ENCODE data around the gene DGCR2. TPM values are rescaled to one million over a fixed set of nuclear protein-coding genes. Genes with fewer than 3 reads are reported as not detected.

Gene DGCR2
- polyA plus RNA-seq, 1 donor (not counting 4 experiments of a cell fraction or from before 2014, with no cell fraction given), result 23.2 TPM

GRCh38 chr22:19118329-19118880 is 3.8 kb downstream of the DGCR2 start:
- H4K20me1 ChIP-seq (ENCODE audit: control insufficient read depth, extremely low read depth, insufficient read depth, low read length), result peaks cover 39% of the 10 kb centered on the region

GRCh38 chr22:19117111-19117512 is 5.1 kb downstream of the DGCR2 start:
- no peaks in the 10 kb centered on the region for H3K27me3 ChIP-seq (ENCODE audit: control insufficient read depth, extremely low read depth, insufficient read depth, low read length)
- H3K27ac ChIP-seq (ENCODE audit: control insufficient read depth, insufficient read depth, low read length), result no peak overlapping the region
- peaks cover 39% of the 10 kb centered on the region for H4K20me1 ChIP-seq (ENCODE audit: control insufficient read depth, extremely low read depth, insufficient read depth, low read length)
- H3K9me3 ChIP-seq (ENCODE audit: control insufficient read depth, low read depth, low read length), result no peaks in the 10 kb centered on the region
- TF ChIP-seq CTCF (optimal IDR thresholded peaks at IDR 0.05 in 1 of 3, IDR thresholded peaks at IDR 0.05 in 1 of 3, conservative IDR thresholded peaks at IDR 0.05 in 1 of 3; ENCODE audit: extremely low read depth in 1 of 3, insufficient read depth in 2 of 3, low read length in 3 of 3), result no peak
- TF ChIP-seq EZH2 (IDR thresholded peaks at IDR 0.05; ENCODE audit: low read length), result no peak
- no peak overlapping the region for H3K4me2 ChIP-seq (ENCODE audit: control insufficient read depth, extremely low read depth, insufficient read depth, low read depth, low read length)
- peaks cover 95% of the 10 kb centered on the region for H3K79me2 ChIP-seq (ENCODE audit: control insufficient read depth, insufficient read depth, low read length)
- no peak overlapping the region for H3K4me3 ChIP-seq (ENCODE audit: control insufficient read depth in 2 of 3, extremely low read depth in 1 of 3, insufficient read depth in 2 of 3, low read depth in 1 of 3, low read length in 3 of 3)
- H3K9ac ChIP-seq (ENCODE audit: control insufficient read depth, extremely low read depth, insufficient read depth, low read length), result no peak overlapping the region
- FAIRE-seq, result no peak
- H3K36me3 ChIP-seq (ENCODE audit: control insufficient read depth in 2 of 2, extremely low read depth in 1 of 2, insufficient read depth in 2 of 2, low read length in 2 of 2), result peaks cover 9 to 22% of the 10 kb centered on the region in 2 experiments
- no peak for DNase-seq (ENCODE audit: low read depth, low spot score)
- peaks cover 18% of the 10 kb centered on the region for H3K9me1 ChIP-seq (ENCODE audit: control insufficient read depth, extremely low read depth, insufficient read depth, low read length)
- H3K4me1 ChIP-seq (ENCODE audit: control insufficient read depth, extremely low read depth, insufficient read depth, low read length), result peaks cover 15% of the 10 kb centered on the region
- H2AFZ ChIP-seq (ENCODE audit: control insufficient read depth, low read length), result no peak overlapping the region
- dilution Hi-C loops (cut with MboI; ENCODE audit: extremely low pct_ligation_motif_present, low sequenced_read_pairs), result no loop called here

More at GRCh38 chr22:19118329-19118880, 3.8 kb downstream of the DGCR2 start:
- H3K4me3 ChIP-seq (ENCODE audit: control insufficient read depth in 2 of 3, extremely low read depth in 1 of 3, insufficient read depth in 2 of 3, low read depth in 1 of 3, low read length in 3 of 3), result no peak overlapping the region
- TF ChIP-seq CTCF (optimal IDR thresholded peaks at IDR 0.05 in 1 of 3, IDR thresholded peaks at IDR 0.05 in 1 of 3, conservative IDR thresholded peaks at IDR 0.05 in 1 of 3; ENCODE audit: extremely low read depth in 1 of 3, insufficient read depth in 2 of 3, low read length in 3 of 3), result no peak
- TF ChIP-seq EZH2 (IDR thresholded peaks at IDR 0.05; ENCODE audit: low read length), result no peak
- H3K27me3 ChIP-seq (ENCODE audit: control insufficient read depth, extremely low read depth, insufficient read depth, low read length), result no peaks in the 10 kb centered on the region
- H3K36me3 ChIP-seq (ENCODE audit: control insufficient read depth in 2 of 2, extremely low read depth in 1 of 2, insufficient read depth in 2 of 2, low read length in 2 of 2), result peaks cover 9 to 21% of the 10 kb centered on the region in 2 experiments
- no peaks in the 10 kb centered on the region for H3K9me3 ChIP-seq (ENCODE audit: control insufficient read depth, low read depth, low read length)
- no peak overlapping the region for H2AFZ ChIP-seq (ENCODE audit: control insufficient read depth, low read length)
- H3K9me1 ChIP-seq (ENCODE audit: control insufficient read depth, extremely low read depth, insufficient read depth, low read length), result peaks cover 18% of the 10 kb centered on the region
- H3K9ac ChIP-seq (ENCODE audit: control insufficient read depth, extremely low read depth, insufficient read depth, low read length), result no peak overlapping the region
- H3K4me2 ChIP-seq (ENCODE audit: control insufficient read depth, extremely low read depth, insufficient read depth, low read depth, low read length), result no peak overlapping the region
- no peak overlapping the region for H3K27ac ChIP-seq (ENCODE audit: control insufficient read depth, insufficient read depth, low read length)
- no peak for FAIRE-seq
- H3K79me2 ChIP-seq (ENCODE audit: control insufficient read depth, insufficient read depth, low read length), result peaks cover 84% of the 10 kb centered on the region
- H3K4me1 ChIP-seq (ENCODE audit: control insufficient read depth, extremely low read depth, insufficient read depth, low read length), result peaks cover 20% of the 10 kb centered on the region
- no peak for DNase-seq (ENCODE audit: low read depth, low spot score)
- dilution Hi-C loops (cut with MboI; ENCODE audit: extremely low pct_ligation_motif_present, low sequenced_read_pairs), result no loop called here
